Measurements from ENCODE around the gene ERC2.

The ERC2 gene

GRCh38 chr3:55978953-55979352 is 489.3 kb downstream of the ERC2 start:
- no peak for ATAC-seq
- TF ChIP-seq ZFP30 (CRISPR knock-in tag; IDR thresholded peaks at IDR 0.05) (no peak), TSHZ2 (CRISPR knock-in tag; IDR thresholded peaks at IDR 0.05) (no peak), ZNF8 (CRISPR knock-in tag; IDR thresholded peaks at IDR 0.05) (no peak), POU6F1 (CRISPR knock-in tag; IDR thresholded peaks at IDR 0.05; ENCODE audit: borderline replicate concordance, low read depth) (no peak), PATZ1 (CRISPR knock-in tag; IDR thresholded peaks at IDR 0.05; ENCODE audit: borderline replicate concordance) (no peak), CSDC2 (CRISPR knock-in tag; IDR thresholded peaks at IDR 0.05) (no peak), ESRRG (CRISPR knock-in tag; IDR thresholded peaks at IDR 0.05) (no peak), ARNTL (CRISPR knock-in tag; IDR thresholded peaks at IDR 0.05; ENCODE audit: borderline replicate concordance, low read depth) (no peak), PPARA (CRISPR knock-in tag; IDR thresholded peaks at IDR 0.05; ENCODE audit: borderline replicate concordance) (no peak), CREB5 (CRISPR knock-in tag; IDR thresholded peaks at IDR 0.05; ENCODE audit: low read depth) (no peak), ISL1 (CRISPR knock-in tag; IDR thresholded peaks at IDR 0.05) (no peak), ZFP3 (CRISPR knock-in tag; IDR thresholded peaks at IDR 0.05) (no peak)
- TF ChIP-seq, protein P1, sequence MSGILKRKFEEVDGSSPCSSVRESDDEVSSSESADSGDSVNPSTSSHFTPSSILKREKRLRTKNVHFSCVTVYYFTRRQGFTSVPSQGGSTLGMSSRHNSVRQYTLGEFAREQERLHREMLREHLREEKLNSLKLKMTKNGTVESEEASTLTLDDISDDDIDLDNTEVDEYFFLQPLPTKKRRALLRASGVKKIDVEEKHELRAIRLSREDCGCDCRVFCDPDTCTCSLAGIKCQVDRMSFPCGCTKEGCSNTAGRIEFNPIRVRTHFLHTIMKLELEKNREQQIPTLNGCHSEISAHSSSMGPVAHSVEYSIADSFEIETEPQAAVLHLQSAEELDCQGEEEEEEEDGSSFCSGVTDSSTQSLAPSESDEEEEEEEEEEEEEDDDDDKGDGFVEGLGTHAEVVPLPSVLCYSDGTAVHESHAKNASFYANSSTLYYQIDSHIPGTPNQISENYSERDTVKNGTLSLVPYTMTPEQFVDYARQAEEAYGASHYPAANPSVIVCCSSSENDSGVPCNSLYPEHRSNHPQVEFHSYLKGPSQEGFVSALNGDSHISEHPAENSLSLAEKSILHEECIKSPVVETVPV (CRISPR knock-in tag; IDR thresholded peaks at IDR 0.05): no peak

GRCh38 chr3:55974421-55975165 is 493.7 kb downstream of the ERC2 start:
- no peak for ATAC-seq
- TF ChIP-seq ARNTL (CRISPR knock-in tag; IDR thresholded peaks at IDR 0.05; ENCODE audit: borderline replicate concordance, low read depth) (no peak), SNAI2 (CRISPR knock-in tag; IDR thresholded peaks at IDR 0.05) (no peak), POU6F1 (CRISPR knock-in tag; IDR thresholded peaks at IDR 0.05; ENCODE audit: borderline replicate concordance, low read depth) (no peak), GLIS3 (CRISPR knock-in tag; IDR thresholded peaks at IDR 0.05) (no peak), CREB5 (CRISPR knock-in tag; IDR thresholded peaks at IDR 0.05; ENCODE audit: low read depth) (no peak), TCF4 (CRISPR knock-in tag; IDR thresholded peaks at IDR 0.05; ENCODE audit: borderline replicate concordance) (no peak), RARB (CRISPR knock-in tag; IDR thresholded peaks at IDR 0.05) (no peak), ZNF70 (CRISPR knock-in tag; IDR thresholded peaks at IDR 0.05) (no peak), TSHZ2 (CRISPR knock-in tag; IDR thresholded peaks at IDR 0.05) (no peak), PATZ1 (CRISPR knock-in tag; IDR thresholded peaks at IDR 0.05; ENCODE audit: borderline replicate concordance) (no peak), ZFP3 (CRISPR knock-in tag; IDR thresholded peaks at IDR 0.05) (no peak)
- TF ChIP-seq, protein P1 (CRISPR knock-in tag; IDR thresholded peaks at IDR 0.05): no peak

All from SK-N-SH treated with all-trans-retinoic acid at 6 μM for 48 hours (cell line).